Natural killer cell (primary cell): Measurements from ENCODE around the gene SLFN12. TPM values are rescaled to one million over a fixed set of nuclear protein-coding genes. Genes with fewer than 3 reads are reported as not detected.

Source experiments
- ATAC-seq, 3 donors: fragments of 150-1000 bp in 2 of 3; fragments of 200-7000 bp in 1 of 3; cut with Tn5 transposase; 1 replicate in 1 of 3; 2 replicates in 2 of 3; pipeline ENCODE4 v1.10.0; 2021; ENCODE audit warnings: mild to moderate bottlenecking in 2 of 3, moderate library complexity in 2 of 3
- DNase-seq, 2 donors: peaks; one replicate each; pipeline versions ENCODE4 v3.0.0 to v3.0.0-alpha.2; 2013 to 2021; ENCODE audit warnings: mixed read lengths in 1 of 2
- H3K27ac ChIP-seq: one replicate; pipeline ENCODE4 v1.5.1; 2013; ENCODE audit warnings: mild to moderate bottlenecking, low read length
- H3K27me3 ChIP-seq: one replicate; pipeline ENCODE4 v1.6.1; 2013; ENCODE audit warnings: low read length; ENCODE audit not compliant: control insufficient read depth, insufficient read depth
- H3K36me3 ChIP-seq: one replicate; pipeline ENCODE4 v1.6.1; 2013; ENCODE audit warnings: low read length; ENCODE audit not compliant: control insufficient read depth, insufficient read depth
- H3K4me1 ChIP-seq: one replicate; pipeline ENCODE4 v1.6.1; 2013; ENCODE audit warnings: low read length; ENCODE audit not compliant: control insufficient read depth, insufficient read depth
- H3K4me3 ChIP-seq: one replicate; pipeline ENCODE4 v1.5.1; 2013; ENCODE audit warnings: low read length
- H3K9me3 ChIP-seq: one replicate; pipeline ENCODE4 v1.6.1; 2013; ENCODE audit warnings: low read length; ENCODE audit not compliant: control insufficient read depth, insufficient read depth
- H3K27ac Mint-ChIP-seq, 2 donors: one replicate each; pipeline ENCODE4 v1.8.0; 2022; ENCODE audit warnings: mild to moderate bottlenecking in 2 of 2, mixed read lengths in 2 of 2, moderate library complexity in 1 of 2
- H3K27me3 Mint-ChIP-seq, 2 donors: one replicate each; pipeline ENCODE4 v1.8.0; 2022; ENCODE audit warnings: low read depth in 2 of 2, mixed read lengths in 2 of 2
- H3K36me3 Mint-ChIP-seq: one replicate; pipeline ENCODE4 v1.8.0; 2022; ENCODE audit warnings: mixed read lengths
- H3K4me1 Mint-ChIP-seq, 2 donors: one replicate each; pipeline ENCODE4 v1.8.0; 2022; ENCODE audit warnings: mixed read lengths in 2 of 2
- H3K4me3 Mint-ChIP-seq: one replicate; pipeline ENCODE4 v1.8.0; 2022; ENCODE audit warnings: mild to moderate bottlenecking, moderate library complexity, mixed read lengths
- H3K9me3 Mint-ChIP-seq, 2 donors: one replicate each; pipeline ENCODE4 v1.8.0; 2022; ENCODE audit warnings: mixed read lengths in 2 of 2
- WGBS: methylation state at CpG from one replicate; pipeline ENCODE4 v1.1.7; 2013; ENCODE audit warnings: missing lambda C conversion rate; ENCODE audit not compliant: insufficient coverage; 5-methylcytosine and 5-hydroxymethylcytosine counted together
- intact Hi-C: fragments of 100-400 bp; cut with micrococcal nuclease; formaldehyde crosslinking; loops from one replicate; pipeline ENCODE4 v1.14.2; 2022
- total RNA-seq, 4 donors: library from RNA; stranded (reverse); fragments of 120-200 nt in 1 of 4; gene quantifications; one replicate each; pipeline versions ENCODE4 v1.2.3 to v1.2.4, GENCODE V29; 2013 to 2022
- TF ChIP-seq, protein P1 (sequence below): fragments of 200-600 bp; IDR thresholded peaks from one replicate; pipeline ENCODE4 v1.8.0; 2022; ENCODE audit warnings: antibody characterized with exemption

The SLFN12 gene
- total RNA-seq, 3 donors from 2014 or later (not counting 1 experiment from before 2014, with no cell fraction given): 18.6 to 30.9 (median 21.8) TPM

DNA sequence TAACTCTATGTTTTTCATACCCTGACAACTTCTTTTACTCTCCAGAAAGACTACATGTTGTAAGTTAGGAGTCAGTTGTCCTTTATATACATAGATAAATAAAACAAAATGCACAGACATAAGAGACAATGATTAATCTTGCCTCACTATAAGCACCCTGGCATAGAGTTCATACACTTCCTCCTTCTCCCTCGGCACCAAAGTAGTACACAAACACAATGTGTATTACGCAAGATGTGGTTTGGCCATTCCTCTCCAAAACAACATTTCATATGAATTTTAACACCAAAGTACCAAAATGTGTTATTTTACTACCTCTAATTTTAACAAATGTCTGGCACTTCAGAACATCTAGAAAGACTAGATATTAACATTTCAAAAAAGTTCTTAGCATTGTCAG, 41.6 kb downstream of the SLFN12 start:
- no peaks in the 10 kb centered on the region for H3K27me3 ChIP-seq
- no peaks in the 10 kb centered on the region for H3K4me1 ChIP-seq
- no peak overlapping the region for H3K27ac Mint-ChIP-seq
- no peaks in the 10 kb centered on the region for H3K36me3 Mint-ChIP-seq
- no peak overlapping the region for H3K4me3 Mint-ChIP-seq
- no peak overlapping the region for H3K4me3 ChIP-seq
- intact Hi-C loops: no loop called here
- peaks cover 0 to 6% of the 10 kb centered on the region in 2 donors for H3K4me1 Mint-ChIP-seq
- H3K9me3 ChIP-seq: no peaks in the 10 kb centered on the region
- no peaks in the 10 kb centered on the region for H3K27me3 Mint-ChIP-seq
- no peak for DNase-seq
- no peaks in the 10 kb centered on the region for H3K9me3 Mint-ChIP-seq
- 70% methylated on average over 1 of the region's 2 CpGs for WGBS
- no peak for ATAC-seq
- no peaks in the 10 kb centered on the region for H3K36me3 ChIP-seq
- H3K27ac ChIP-seq: no peak overlapping the region
- TF ChIP-seq, protein P1, sequence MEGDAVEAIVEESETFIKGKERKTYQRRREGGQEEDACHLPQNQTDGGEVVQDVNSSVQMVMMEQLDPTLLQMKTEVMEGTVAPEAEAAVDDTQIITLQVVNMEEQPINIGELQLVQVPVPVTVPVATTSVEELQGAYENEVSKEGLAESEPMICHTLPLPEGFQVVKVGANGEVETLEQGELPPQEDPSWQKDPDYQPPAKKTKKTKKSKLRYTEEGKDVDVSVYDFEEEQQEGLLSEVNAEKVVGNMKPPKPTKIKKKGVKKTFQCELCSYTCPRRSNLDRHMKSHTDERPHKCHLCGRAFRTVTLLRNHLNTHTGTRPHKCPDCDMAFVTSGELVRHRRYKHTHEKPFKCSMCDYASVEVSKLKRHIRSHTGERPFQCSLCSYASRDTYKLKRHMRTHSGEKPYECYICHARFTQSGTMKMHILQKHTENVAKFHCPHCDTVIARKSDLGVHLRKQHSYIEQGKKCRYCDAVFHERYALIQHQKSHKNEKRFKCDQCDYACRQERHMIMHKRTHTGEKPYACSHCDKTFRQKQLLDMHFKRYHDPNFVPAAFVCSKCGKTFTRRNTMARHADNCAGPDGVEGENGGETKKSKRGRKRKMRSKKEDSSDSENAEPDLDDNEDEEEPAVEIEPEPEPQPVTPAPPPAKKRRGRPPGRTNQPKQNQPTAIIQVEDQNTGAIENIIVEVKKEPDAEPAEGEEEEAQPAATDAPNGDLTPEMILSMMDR: no peak

DNA sequence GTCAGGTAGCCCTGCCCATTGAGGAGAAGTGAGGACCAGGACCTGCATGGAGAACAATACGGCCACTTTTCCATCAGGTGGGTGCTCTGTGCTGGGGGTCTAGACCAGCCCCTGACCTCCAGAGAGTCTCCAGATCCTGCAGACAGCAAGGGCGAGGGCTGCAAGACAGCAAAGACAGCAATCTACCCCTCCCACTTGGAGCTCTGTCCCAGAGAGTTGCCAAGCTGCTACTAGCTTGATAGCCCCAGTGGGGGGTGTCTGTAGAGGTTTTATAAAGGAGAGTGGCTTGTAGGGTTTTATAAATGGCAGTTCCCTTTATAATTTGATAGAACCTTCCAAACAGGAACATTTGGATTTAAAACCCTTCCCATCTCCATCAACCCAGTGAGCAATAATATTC, 42.1 kb downstream of the SLFN12 start:
- no peak for ATAC-seq
- H3K4me1 ChIP-seq: no peaks in the 10 kb centered on the region

DNA sequence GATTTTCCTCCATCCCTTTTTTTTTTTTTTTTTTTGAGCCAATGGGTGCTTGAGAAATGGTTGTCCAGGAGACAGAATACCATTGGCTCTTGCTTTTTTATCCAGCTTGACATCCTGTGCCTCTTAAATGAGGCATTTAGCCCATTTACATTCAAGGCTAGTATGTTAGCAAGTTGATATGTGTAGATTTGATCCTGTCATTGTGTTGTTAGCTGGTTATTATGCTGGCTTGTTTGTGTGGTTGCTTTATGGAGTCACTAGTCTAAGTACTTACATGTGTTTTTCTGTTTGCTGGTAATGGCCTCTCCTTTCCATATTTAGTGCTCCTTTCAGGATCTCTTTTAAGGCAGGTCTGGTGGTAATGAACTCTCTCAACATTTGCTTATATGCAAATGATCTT, 44.8 kb downstream of the SLFN12 start:
- H3K4me3 ChIP-seq: no peak overlapping the region
- TF ChIP-seq, protein P1: no peak
- no peaks in the 10 kb centered on the region for H3K9me3 ChIP-seq
- no peak overlapping the region for H3K27ac ChIP-seq
- intact Hi-C loops: no loop called here
- Mint-ChIP-seq H3K27me3 (no peaks in the 10 kb centered on the region), H3K9me3 (no peaks in the 10 kb centered on the region), H3K4me3 (no peak overlapping the region), H3K4me1 (peaks cover 0 to 6% of the 10 kb centered on the region in 2 donors), H3K27ac (no peak overlapping the region), H3K36me3 (no peaks in the 10 kb centered on the region)
- ATAC-seq (no peak), DNase-seq (no peak)
- no peaks in the 10 kb centered on the region for H3K4me1 ChIP-seq
- no peaks in the 10 kb centered on the region for H3K27me3 ChIP-seq
- H3K36me3 ChIP-seq: no peaks in the 10 kb centered on the region

More for the DNA sequence above, 42.1 kb downstream of the SLFN12 start:
- DNase-seq: no peak
- H3K27ac ChIP-seq: no peak overlapping the region
- H3K27me3 ChIP-seq: no peaks in the 10 kb centered on the region
- TF ChIP-seq, protein P1: no peak
- Mint-ChIP-seq H3K27ac (no peak overlapping the region), H3K27me3 (no peaks in the 10 kb centered on the region), H3K9me3 (no peaks in the 10 kb centered on the region), H3K4me3 (no peak overlapping the region), H3K4me1 (peaks cover 0 to 6% of the 10 kb centered on the region in 2 donors), H3K36me3 (no peaks in the 10 kb centered on the region)
- H3K9me3 ChIP-seq: no peaks in the 10 kb centered on the region
- H3K4me3 ChIP-seq: no peak overlapping the region
- intact Hi-C loops: no loop called here
- 94% methylated on average over 2 of the region's 2 CpGs for WGBS
- H3K36me3 ChIP-seq: no peaks in the 10 kb centered on the region

GRCh38 chr17:35377706-35378105, 54.6 kb downstream of the SLFN12 start:
- intact Hi-C loops: no loop called here
- Histone ChIP-seq H3K36me3 (no peaks in the 10 kb centered on the region), H3K9me3 (no peaks in the 10 kb centered on the region), H3K27me3 (no peaks in the 10 kb centered on the region), H3K27ac (no peak overlapping the region), H3K4me1 (peaks cover 12% of the 10 kb centered on the region), H3K4me3 (no peak overlapping the region)
- no peaks in the 10 kb centered on the region for H3K27me3 Mint-ChIP-seq
- WGBS: 85% methylated on average over 3 of the region's 3 CpGs
- no peaks in the 10 kb centered on the region for H3K36me3 Mint-ChIP-seq
- H3K9me3 Mint-ChIP-seq: no peaks in the 10 kb centered on the region
- no peak for DNase-seq
- no peak for ATAC-seq
- TF ChIP-seq, protein P1: no peak
- no peak overlapping the region for H3K4me3 Mint-ChIP-seq
- no peak overlapping the region for H3K27ac Mint-ChIP-seq
- H3K4me1 Mint-ChIP-seq: peaks cover 23% of the 10 kb centered on the region in 2 donors
